ENCODE measurements around the gene PP2D1.

- TF ChIP-seq SUZ12 (IDR thresholded peaks at IDR 0.05; ENCODE audit: extremely low read depth, insufficient read depth, insufficient read length) (no peak), ZNF274 (IDR thresholded peaks at IDR 0.05; ENCODE audit: low read depth, low read length) (no peak), YY1 (IDR thresholded peaks at IDR 0.05; ENCODE audit: insufficient read depth, insufficient read length) (no peak)
Observed at GRCh38 chr3:19940643-19941042, 71.4 kb downstream of the PP2D1 start.

All from NT2/D1 (cell line).